Astrocyte (in vitro differentiated cells and primary cell): ENCODE results near the gene ME3.

Experiments used
- CTCF ChIP-seq: IDR thresholded peaks from 2 replicates; pipeline ENCODE4 v1.5.1; 2011; ENCODE audit warnings: low read depth, mild to moderate bottlenecking, inconsistent platforms, low read length, moderate library complexity; ENCODE audit not compliant: insufficient read depth
- EZH2 ChIP-seq: IDR thresholded peaks from 2 replicates; pipeline ENCODE4 v1.6.1; 2012; ENCODE audit warnings: mild to moderate bottlenecking, low read length, inconsistent platforms; ENCODE audit not compliant: insufficient read depth

- TF ChIP-seq EZH2 (no peak), CTCF (no peak)
Observed at GRCh38 chr11:86693518-86693917, 21.1 kb upstream of the ME3 start.
